ENCODE data around the gene PXYLP1. TPM values are rescaled to one million over a fixed set of nuclear protein-coding genes. Genes with fewer than 3 reads are reported as not detected.

PXYLP1 gene
- total and polyA plus RNA-seq, 2 donors (not counting 1 experiment from before 2014, with no cell fraction given) = 1.4 to 4.5 TPM

GRCh38 chr3:141268791-141269190 is 37.2 kb downstream of the PXYLP1 start:
- Mint-ChIP-seq H3K27me3 (no peaks in the 10 kb centered on the region), H3K9me3 (ENCODE audit: insufficient read depth) (no peaks in the 10 kb centered on the region), H3K4me1 (peaks cover 13% of the 10 kb centered on the region), H3K4me3 (no peak overlapping the region), H3K27ac (no peak overlapping the region)
- TF ChIP-seq EZH2 (IDR thresholded peaks at IDR 0.05; ENCODE audit: borderline replicate concordance, insufficient read depth, low read depth, low read length, poor library complexity, severe bottlenecking) (no peak), CTCF (IDR thresholded peaks at IDR 0.05) (no peak)
- no peak overlapping the region for H3K27ac ChIP-seq (ENCODE audit: low read length in 2 of 2)
- intact Hi-C loops (cut with micrococcal nuclease) = no loop called here
- H3K9ac ChIP-seq (ENCODE audit: low read length) = no peak overlapping the region
- 83% methylated on average over 2 of the region's 4 CpGs for WGBS (ENCODE audit: insufficient coverage)
- H3K9me3 ChIP-seq (ENCODE audit: control extremely low read depth in 1 of 3, control insufficient read depth in 2 of 3, insufficient read depth in 1 of 3, low read length in 2 of 3) = no peaks in the 10 kb centered on the region
- no peaks in the 10 kb centered on the region for H4K20me1 ChIP-seq (ENCODE audit: control insufficient read depth, insufficient read depth, low read length, poor library complexity, severe bottlenecking)
- no peaks in the 10 kb centered on the region for H3K36me3 ChIP-seq (replicated peaks in 1 of 2; ENCODE audit: control extremely low read depth in 1 of 2, control insufficient read depth in 1 of 2, extremely low read depth in 1 of 2, insufficient read depth in 2 of 2, low read length in 1 of 2)
- DNase-seq = no peak
- no peak overlapping the region for H3K4me2 ChIP-seq (replicated peaks; ENCODE audit: low read depth, low read length, poor library complexity, severe bottlenecking)
- no peaks in the 10 kb centered on the region for H3K27me3 ChIP-seq (replicated peaks in 1 of 4; ENCODE audit: control extremely low read depth in 1 of 4, control insufficient read depth in 3 of 4, insufficient read depth in 4 of 4, low read length in 3 of 4)
- ChIA-PET POLR2A (no interaction called here), CTCF (no interaction called here)
- no peak for ATAC-seq (ENCODE audit: low read depth)
- H2AFZ ChIP-seq (ENCODE audit: insufficient read depth, low read depth, low read length, poor library complexity, severe bottlenecking) = no peak overlapping the region
- no peaks in the 10 kb centered on the region for H3K79me2 ChIP-seq (ENCODE audit: control insufficient read depth, insufficient read depth, low read length)
- no peak overlapping the region for H3K4me3 ChIP-seq (ENCODE audit: control extremely low read depth in 1 of 5, extremely low read depth in 1 of 5, insufficient read depth in 1 of 5, low read depth in 2 of 5, low read length in 4 of 5)
- peaks cover 7 to 8% of the 10 kb centered on the region in 2 donors for H3K4me1 ChIP-seq (ENCODE audit: control insufficient read depth in 2 of 2, insufficient read depth in 2 of 2, low read length in 2 of 2)

GRCh38 chr3:141269961-141270360 is 38.3 kb downstream of the PXYLP1 start:
- Mint-ChIP-seq H3K27me3 (no peaks in the 10 kb centered on the region), H3K27ac (no peak overlapping the region), H3K4me1 (peaks cover 13% of the 10 kb centered on the region), H3K9me3 (ENCODE audit: insufficient read depth) (no peaks in the 10 kb centered on the region), H3K4me3 (no peak overlapping the region)
- Histone ChIP-seq H3K36me3 (replicated peaks in 1 of 2; ENCODE audit: control extremely low read depth in 1 of 2, control insufficient read depth in 1 of 2, extremely low read depth in 1 of 2, insufficient read depth in 2 of 2, low read length in 1 of 2) (no peaks in the 10 kb centered on the region), H3K4me2 (replicated peaks; ENCODE audit: low read depth, low read length, poor library complexity, severe bottlenecking) (no peak overlapping the region), H3K9ac (ENCODE audit: low read length) (no peak overlapping the region), H3K27ac (ENCODE audit: low read length in 2 of 2) (no peak overlapping the region), H3K27me3 (replicated peaks in 1 of 4; ENCODE audit: control extremely low read depth in 1 of 4, control insufficient read depth in 3 of 4, insufficient read depth in 4 of 4, low read length in 3 of 4) (no peaks in the 10 kb centered on the region), H3K9me3 (ENCODE audit: control extremely low read depth in 1 of 3, control insufficient read depth in 2 of 3, insufficient read depth in 1 of 3, low read length in 2 of 3) (no peaks in the 10 kb centered on the region), H2AFZ (ENCODE audit: insufficient read depth, low read depth, low read length, poor library complexity, severe bottlenecking) (no peak overlapping the region), H3K79me2 (ENCODE audit: control insufficient read depth, insufficient read depth, low read length) (no peaks in the 10 kb centered on the region), H3K4me1 (ENCODE audit: control insufficient read depth in 2 of 2, insufficient read depth in 2 of 2, low read length in 2 of 2) (peaks cover 7 to 8% of the 10 kb centered on the region in 2 donors), H4K20me1 (ENCODE audit: control insufficient read depth, insufficient read depth, low read length, poor library complexity, severe bottlenecking) (no peaks in the 10 kb centered on the region), H3K4me3 (ENCODE audit: control extremely low read depth in 1 of 5, extremely low read depth in 1 of 5, insufficient read depth in 1 of 5, low read depth in 2 of 5, low read length in 4 of 5) (no peak overlapping the region)
- ChIA-PET CTCF (no interaction called here), POLR2A (no interaction called here)
- TF ChIP-seq EZH2 (IDR thresholded peaks at IDR 0.05; ENCODE audit: borderline replicate concordance, insufficient read depth, low read depth, low read length, poor library complexity, severe bottlenecking) = no peak
- TF ChIP-seq CTCF (IDR thresholded peaks at IDR 0.05) = no peak
- DNase-seq = no peak
- ATAC-seq (ENCODE audit: low read depth) = no peak
- no CpG with 5 or more reads among the region's 3 CpGs for WGBS (ENCODE audit: insufficient coverage)
- intact Hi-C loops (cut with micrococcal nuclease) = no loop called here

Data from B cell (primary cell).